ENCODE measurements around the gene PCSK7.

Gene PCSK7

GRCh38 chr11:117256573-117256972 lies 24.7 kb upstream of the PCSK7 start:
- no peaks in the 10 kb centered on the region for H3K9me3 Mint-ChIP-seq
- H3K27me3 Mint-ChIP-seq: no peaks in the 10 kb centered on the region
- DNase-seq (no peak), ATAC-seq (replicated peaks) (no peak)
- no peak overlapping the region for H3K4me3 Mint-ChIP-seq
- H3K4me1 Mint-ChIP-seq (ENCODE audit: low read depth in 2 of 2): no peaks in the 10 kb centered on the region
- H3K36me3 Mint-ChIP-seq (ENCODE audit: insufficient read depth): peaks cover 4% of the 10 kb centered on the region
- no peak overlapping the region for H3K27ac Mint-ChIP-seq

- peak overlapping the region in 1 of 2 donors; percentile 16 for H3K27ac Mint-ChIP-seq
- ATAC-seq (replicated peaks) (no peak), DNase-seq (no peak)
- H3K4me3 Mint-ChIP-seq: no peak overlapping the region
- H3K4me1 Mint-ChIP-seq (ENCODE audit: low read depth in 2 of 2): no peaks in the 10 kb centered on the region
- H3K27me3 Mint-ChIP-seq: no peaks in the 10 kb centered on the region
- H3K9me3 Mint-ChIP-seq: no peaks in the 10 kb centered on the region
- H3K36me3 Mint-ChIP-seq (ENCODE audit: insufficient read depth): peaks cover 4% of the 10 kb centered on the region
Measured at GRCh38 chr11:117255966-117256365, 24.1 kb upstream of the PCSK7 start.

GRCh38 chr11:117251506-117251905 lies 19.6 kb upstream of the PCSK7 start:
- Mint-ChIP-seq H3K36me3 (ENCODE audit: insufficient read depth) (peaks cover 38% of the 10 kb centered on the region), H3K4me1 (ENCODE audit: low read depth in 2 of 2) (no peaks in the 10 kb centered on the region), H3K27ac (no peak overlapping the region), H3K9me3 (no peaks in the 10 kb centered on the region), H3K4me3 (no peak overlapping the region), H3K27me3 (no peaks in the 10 kb centered on the region)
- no peak for ATAC-seq (replicated peaks)
- DNase-seq: no peak

GRCh38 chr11:117249571-117249970 lies 17.7 kb upstream of the PCSK7 start:
- Mint-ChIP-seq H3K27ac (no peak overlapping the region), H3K27me3 (no peaks in the 10 kb centered on the region), H3K4me1 (ENCODE audit: low read depth in 2 of 2) (no peaks in the 10 kb centered on the region), H3K9me3 (no peaks in the 10 kb centered on the region), H3K4me3 (no peak overlapping the region), H3K36me3 (ENCODE audit: insufficient read depth) (peaks cover 54% of the 10 kb centered on the region)
- ATAC-seq (replicated peaks) (no peak), DNase-seq (no peak)

- DNase-seq: no peak
- no peak for ATAC-seq (replicated peaks)
- H3K36me3 Mint-ChIP-seq (ENCODE audit: insufficient read depth): peaks cover 62% of the 10 kb centered on the region
- H3K27me3 Mint-ChIP-seq: no peaks in the 10 kb centered on the region
- no peak overlapping the region for H3K4me3 Mint-ChIP-seq
- no peaks in the 10 kb centered on the region for H3K4me1 Mint-ChIP-seq (ENCODE audit: low read depth in 2 of 2)
- H3K27ac Mint-ChIP-seq: no peak overlapping the region
- no peaks in the 10 kb centered on the region for H3K9me3 Mint-ChIP-seq
Measured at GRCh38 chr11:117248341-117248740, 16.5 kb upstream of the PCSK7 start.

- Mint-ChIP-seq H3K4me1 (ENCODE audit: low read depth in 2 of 2) (no peaks in the 10 kb centered on the region), H3K27me3 (no peaks in the 10 kb centered on the region), H3K4me3 (no peak overlapping the region), H3K36me3 (ENCODE audit: insufficient read depth) (peaks cover 31% of the 10 kb centered on the region), H3K27ac (no peak overlapping the region), H3K9me3 (no peaks in the 10 kb centered on the region)
- DNase-seq (no peak), ATAC-seq (replicated peaks) (no peak)
Measured at GRCh38 chr11:117239295-117239694, 7.4 kb upstream of the PCSK7 start.

- H3K4me3 Mint-ChIP-seq: no peak overlapping the region
- H3K4me1 Mint-ChIP-seq (ENCODE audit: low read depth in 2 of 2): peaks cover 6 to 10% of the 10 kb centered on the region in 2 donors
- DNase-seq (no peak), ATAC-seq (replicated peaks) (no peak)
- H3K27ac Mint-ChIP-seq: no peak overlapping the region
- no peaks in the 10 kb centered on the region for H3K9me3 Mint-ChIP-seq
- no peaks in the 10 kb centered on the region for H3K27me3 Mint-ChIP-seq
- peaks cover 28% of the 10 kb centered on the region for H3K36me3 Mint-ChIP-seq (ENCODE audit: insufficient read depth)
Measured at GRCh38 chr11:117238221-117238620, 6.3 kb upstream of the PCSK7 start.

GRCh38 chr11:117232911-117233409 lies 1.1 kb upstream of the PCSK7 start:
- DNase-seq: peak in 1 of 3 experiments; percentile 11
- ATAC-seq (replicated peaks): no peak
- Mint-ChIP-seq H3K4me3 (peak overlapping the region; percentile 84 to 87), H3K36me3 (ENCODE audit: insufficient read depth) (peaks cover 46% of the 10 kb centered on the region), H3K4me1 (ENCODE audit: low read depth in 2 of 2) (peaks cover 42 to 50% of the 10 kb centered on the region in 2 donors), H3K27me3 (no peaks in the 10 kb centered on the region), H3K9me3 (no peaks in the 10 kb centered on the region), H3K27ac (peak overlapping the region; percentile 67 to 96)

GRCh38 chr11:117232092-117232878 lies 412 bp upstream of the PCSK7 start, which contains the start of gene RNF214:
Gene RNF214, plus strand, starts transcription at chr11:117232671. Its CDS starts 1,602 bp downstream, at chr11:117234273.
- Mint-ChIP-seq H3K27ac (peak within 1 kb of the TSS; percentile 92 to 96), H3K4me1 (ENCODE audit: low read depth in 2 of 2) (peaks cover 43 to 50% of the 10 kb centered on the region in 2 donors), H3K4me3 (peak within 1 kb of the TSS; percentile 93 to 99), H3K36me3 (ENCODE audit: insufficient read depth) (peaks cover 51% of the 10 kb centered on the region), H3K9me3 (no peaks in the 10 kb centered on the region), H3K27me3 (no peaks in the 10 kb centered on the region)
- peak; percentile 77 for ATAC-seq (replicated peaks)
- peak; percentile 53 to 65 (median 64) for DNase-seq

- Mint-ChIP-seq H3K4me1 (ENCODE audit: low read depth in 2 of 2) (peaks cover 52 to 59% of the 10 kb centered on the region in 2 donors), H3K4me3 (peak overlapping the region; percentile 93 to 99), H3K27me3 (no peaks in the 10 kb centered on the region), H3K36me3 (ENCODE audit: insufficient read depth) (peaks cover 62% of the 10 kb centered on the region), H3K9me3 (no peaks in the 10 kb centered on the region), H3K27ac (peak overlapping the region; percentile 92 to 96)
- no peak for ATAC-seq (replicated peaks)
- DNase-seq: no peak
Measured at GRCh38 chr11:117230999-117231841, 653 bp downstream of the PCSK7 start.

GRCh38 chr11:117230286-117230961 lies 1.4 kb downstream of the PCSK7 start:
- ATAC-seq (replicated peaks): peak; percentile 63
- Mint-ChIP-seq H3K4me1 (ENCODE audit: low read depth in 2 of 2) (peaks cover 53 to 61% of the 10 kb centered on the region in 2 donors), H3K36me3 (ENCODE audit: insufficient read depth) (peaks cover 69% of the 10 kb centered on the region), H3K4me3 (peak overlapping the region; percentile 93 to 99), H3K27me3 (no peaks in the 10 kb centered on the region), H3K9me3 (no peaks in the 10 kb centered on the region), H3K27ac (peak overlapping the region; percentile 92 to 96)
- DNase-seq: peak; percentile 46 to 54 (median 49)

GRCh38 chr11:117229931-117230285 lies 2.0 kb downstream of the PCSK7 start:
- ATAC-seq (replicated peaks): no peak
- Mint-ChIP-seq H3K4me3 (peak overlapping the region; percentile 93 to 99), H3K9me3 (no peaks in the 10 kb centered on the region), H3K4me1 (ENCODE audit: low read depth in 2 of 2) (peaks cover 55 to 61% of the 10 kb centered on the region in 2 donors), H3K36me3 (ENCODE audit: insufficient read depth) (peaks cover 75% of the 10 kb centered on the region), H3K27ac (peak overlapping the region; percentile 92 to 96), H3K27me3 (no peaks in the 10 kb centered on the region)
- DNase-seq: no peak

- Mint-ChIP-seq H3K27me3 (no peaks in the 10 kb centered on the region), H3K4me3 (peak overlapping the region; percentile 93 to 99), H3K4me1 (ENCODE audit: low read depth in 2 of 2) (peaks cover 59 to 61% of the 10 kb centered on the region in 2 donors), H3K36me3 (ENCODE audit: insufficient read depth) (peaks cover 80% of the 10 kb centered on the region), H3K27ac (peak overlapping the region; percentile 92 to 96), H3K9me3 (no peaks in the 10 kb centered on the region)
- ATAC-seq (replicated peaks) (no peak), DNase-seq (no peak)
Measured at GRCh38 chr11:117229411-117229810, 2.5 kb downstream of the PCSK7 start.

Measured in effector memory CD8-positive, alpha-beta T cell (primary cell).